Urothelium cell line (cell line): ENCODE measurements around the gene HUS1.
"Not testable (repeated sequence)": the region's sequence is repeated elsewhere in the genome, so short reads cannot be mapped to it uniquely, and the experiment has no call there.

Experiments used
- DNase-seq: peaks from one replicate; pipeline ENCODE4 v3.0.0; 2011; ENCODE audit warnings: low spot score, mixed read lengths
- FAIRE-seq: peaks from 2 replicates; lab custom pipeline; 2011; peaks lifted over from hg19 to GRCh38; lab: Jason Lieb, UNC

Gene HUS1

GRCh38 chr7:47945261-47946015 lies 34.0 kb downstream of the HUS1 start:
- DNase-seq: peak; percentile 64
- no peak for FAIRE-seq

- DNase-seq (no peak), FAIRE-seq (no peak)
Observed at GRCh38 chr7:47944536-47945260, 34.7 kb downstream of the HUS1 start.

- DNase-seq: no peak
- no peak for FAIRE-seq
Observed at GRCh38 chr7:47943676-47944474, 35.5 kb downstream of the HUS1 start.

GRCh38 chr7:47942651-47943050 lies 36.8 kb downstream of the HUS1 start:
- not testable (repeated sequence) for FAIRE-seq, DNase-seq

DNA sequence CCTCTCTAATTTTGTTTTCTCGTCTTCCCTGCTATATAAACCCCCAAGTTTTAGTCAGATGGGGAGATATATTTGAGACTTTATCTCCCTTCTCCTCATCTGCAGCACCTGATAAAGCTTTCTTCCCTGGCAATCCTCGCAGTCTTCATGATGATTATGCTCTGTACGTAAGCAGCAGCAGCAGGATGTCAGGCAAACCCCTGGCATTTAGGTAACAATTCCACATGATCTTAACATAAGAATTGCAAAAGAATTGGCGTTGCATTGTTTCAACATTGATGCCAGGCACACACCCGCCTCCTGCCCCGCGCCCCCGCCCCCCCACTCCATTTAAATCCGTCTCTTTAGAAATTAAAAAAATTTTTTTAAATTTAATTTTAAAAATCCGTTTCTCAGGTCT lies 37.3 kb downstream of the HUS1 start:
- FAIRE-seq: no peak
- DNase-seq: no peak

DNA sequence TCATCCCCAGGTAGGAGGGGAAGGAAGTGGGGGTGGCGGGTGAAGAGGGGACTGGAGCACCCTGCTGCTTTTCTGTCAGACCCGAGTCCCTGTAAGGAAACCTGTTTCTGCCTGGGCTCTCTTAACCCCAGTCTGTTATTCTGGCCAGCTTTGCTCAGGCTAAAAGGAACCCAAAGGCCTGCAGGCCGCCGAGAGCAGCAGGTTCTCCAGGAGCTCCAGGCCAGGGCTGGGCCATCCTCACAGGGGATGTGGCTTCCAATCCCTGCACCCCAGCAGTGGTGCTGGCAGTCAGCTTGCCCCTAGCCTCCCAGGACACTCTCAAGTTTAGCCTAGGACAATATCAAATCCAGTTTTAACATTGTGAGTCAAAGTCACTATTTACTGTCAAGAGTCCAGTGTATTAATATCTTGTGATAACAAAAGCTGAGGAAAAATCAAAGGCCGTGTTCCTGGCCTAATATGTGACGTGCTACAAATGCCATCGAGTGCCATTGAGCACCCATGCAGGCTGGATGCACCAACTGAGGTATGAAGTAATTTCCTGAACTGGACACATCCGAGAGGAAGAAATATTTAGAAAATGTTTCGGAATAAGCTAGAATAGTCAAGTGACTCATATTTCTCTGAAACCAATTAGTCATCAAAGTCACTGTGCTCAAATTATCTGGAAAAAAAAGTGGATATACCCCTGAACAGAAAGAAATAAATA lies 38.1 kb downstream of the HUS1 start:
- DNase-seq: peak; percentile 78
- FAIRE-seq: no peak

- FAIRE-seq (no peak), DNase-seq (no peak)
Observed at GRCh38 chr7:47940088-47941013, 39.1 kb downstream of the HUS1 start.

- FAIRE-seq (no peak), DNase-seq (no peak)
Observed at GRCh38 chr7:47939425-47940036, 39.9 kb downstream of the HUS1 start.

DNA sequence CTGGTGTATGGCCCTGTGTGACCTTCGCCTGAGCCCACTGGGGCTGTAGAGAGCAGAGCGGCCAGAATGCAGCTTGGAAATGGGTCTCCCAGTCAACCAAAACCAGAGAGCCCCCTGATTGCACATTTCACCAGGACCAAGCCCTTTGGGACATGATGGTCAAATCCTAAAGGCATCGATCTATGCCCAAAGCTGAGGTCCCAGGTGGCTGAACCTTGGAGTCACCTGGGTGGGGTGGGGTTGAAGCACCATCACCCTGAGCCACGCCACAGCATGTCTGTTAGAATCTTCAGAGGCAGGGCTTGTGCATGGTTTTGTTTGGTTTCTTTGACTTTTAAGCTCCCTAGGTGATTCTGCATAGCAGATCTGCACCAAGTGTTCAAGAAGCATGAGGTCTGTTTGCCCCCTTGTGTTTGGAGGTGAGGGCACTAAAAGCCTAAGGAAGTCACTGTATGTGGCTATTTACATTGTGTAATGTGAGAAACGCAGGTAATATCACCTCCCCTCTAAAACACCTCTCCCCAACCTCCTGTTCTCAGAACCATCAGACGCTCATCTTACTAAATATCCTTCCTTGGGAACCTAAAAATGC lies 40.7 kb downstream of the HUS1 start:
- FAIRE-seq (no peak), DNase-seq (no peak)

DNA sequence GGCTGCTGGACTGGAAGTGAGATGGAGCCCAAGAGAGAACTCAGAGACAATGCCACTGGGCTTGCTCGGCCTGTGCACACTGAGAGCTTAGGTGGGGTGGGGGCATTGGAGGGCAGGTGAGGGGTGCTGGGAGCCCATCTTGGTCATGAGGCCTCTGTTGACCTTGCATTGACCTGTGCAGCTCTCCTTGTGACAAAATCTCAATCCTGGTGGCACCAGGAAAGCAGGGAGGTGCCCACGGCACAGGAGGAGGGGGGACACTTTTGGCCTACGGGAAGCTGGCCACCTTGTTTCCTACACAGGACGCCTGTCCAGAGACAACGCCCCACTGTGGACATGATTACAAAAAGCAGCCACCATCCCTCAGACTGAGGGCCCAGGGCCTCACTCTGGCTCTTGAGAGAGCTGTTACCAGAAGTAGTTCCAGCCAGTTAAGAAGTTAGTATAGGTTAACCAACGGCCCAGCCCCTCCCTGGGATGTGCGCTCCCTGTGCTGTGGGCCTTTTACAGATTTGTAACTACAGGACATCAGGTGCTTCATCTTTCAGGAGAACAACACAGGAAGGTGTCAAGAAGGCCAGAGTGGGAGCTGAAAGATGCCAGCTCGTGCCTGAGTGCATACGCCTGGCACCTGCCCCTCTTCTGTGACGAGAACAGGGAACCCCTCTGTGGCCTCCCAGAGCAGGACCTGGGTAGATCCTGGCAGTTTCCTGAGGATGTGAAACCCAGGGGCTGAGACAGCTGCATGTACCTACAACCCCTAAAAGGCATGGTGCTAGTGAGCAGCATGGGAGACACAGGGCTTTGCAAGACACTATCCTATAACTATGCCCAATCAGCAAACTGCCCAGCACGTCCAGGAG lies 41.5 kb downstream of the HUS1 start:
- FAIRE-seq (no peak), DNase-seq (no peak)

DNA sequence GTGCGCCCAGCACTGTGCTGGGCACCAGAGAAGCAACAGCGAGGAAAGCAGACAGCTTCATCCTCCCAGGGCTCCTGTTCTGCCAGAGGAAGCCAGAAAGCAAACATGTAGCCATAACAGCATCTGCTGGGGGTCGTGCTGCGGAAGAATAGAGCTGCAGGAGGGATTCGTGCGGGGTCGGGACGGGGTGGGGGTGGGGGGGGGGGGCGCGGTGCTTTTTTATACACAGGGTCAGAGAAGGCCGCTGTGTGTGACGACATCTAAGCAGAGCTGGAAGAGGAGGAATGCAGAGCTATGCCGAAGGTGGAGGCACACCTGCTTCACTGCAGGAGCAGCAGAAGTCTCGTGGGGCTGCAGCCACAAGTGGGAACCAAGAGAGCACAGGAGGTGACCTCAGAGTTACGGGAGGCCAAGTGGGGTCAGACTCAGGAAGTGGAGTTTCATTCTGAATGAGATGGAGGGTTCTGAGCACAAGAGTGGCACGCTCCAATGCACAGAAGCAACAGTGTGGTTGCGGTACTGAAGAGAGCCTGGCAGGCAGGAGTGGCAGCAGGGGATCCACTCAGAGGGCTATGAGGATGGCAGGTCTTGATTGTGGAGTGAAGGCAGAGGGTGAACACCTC lies 42.2 kb downstream of the HUS1 start:
- DNase-seq: no peak
- peak; percentile 53 for FAIRE-seq

DNA sequence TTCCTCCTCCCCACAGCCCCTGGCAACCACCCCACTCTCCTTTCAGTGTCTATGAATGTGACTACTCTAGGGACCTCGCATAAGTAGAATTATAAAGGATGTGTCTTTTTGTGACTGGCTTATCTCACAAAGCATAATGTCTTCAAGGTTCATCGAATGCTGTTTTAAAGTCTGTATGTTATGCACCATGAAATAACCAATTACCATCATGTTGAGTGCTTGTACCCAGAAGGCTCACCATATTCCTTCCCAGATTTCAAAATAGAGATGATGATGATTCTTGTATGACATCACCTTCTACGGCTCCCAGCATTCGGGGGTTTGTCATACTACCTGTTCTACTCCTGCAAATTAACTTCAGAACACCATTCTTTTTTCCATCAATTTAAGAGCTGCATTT lies 43.1 kb downstream of the HUS1 start:
- DNase-seq (no peak), FAIRE-seq (no peak)

DNA sequence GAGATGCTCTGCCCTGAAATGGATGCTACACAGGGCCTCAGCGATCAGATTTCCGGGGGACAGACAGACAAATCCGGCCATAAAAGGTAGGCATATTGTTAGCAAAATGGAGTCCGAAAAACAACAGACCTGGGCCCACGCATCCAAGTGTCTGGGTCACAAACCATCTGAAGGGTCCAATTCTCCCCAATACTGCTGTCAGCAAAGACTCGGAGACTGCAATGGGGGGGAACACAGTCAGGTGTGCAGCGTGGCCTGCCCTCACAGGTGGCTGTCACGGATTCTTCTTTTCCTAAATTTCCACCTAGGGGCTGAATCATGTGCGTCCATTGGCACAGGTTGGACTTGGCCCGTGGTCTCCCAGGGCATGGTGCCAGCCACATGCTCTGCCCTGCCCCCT lies 44.1 kb downstream of the HUS1 start:
- DNase-seq: no peak
- FAIRE-seq: no peak

- DNase-seq (no peak), FAIRE-seq (no peak)
Observed at GRCh38 chr7:47934831-47935230, 44.6 kb downstream of the HUS1 start.

DNA sequence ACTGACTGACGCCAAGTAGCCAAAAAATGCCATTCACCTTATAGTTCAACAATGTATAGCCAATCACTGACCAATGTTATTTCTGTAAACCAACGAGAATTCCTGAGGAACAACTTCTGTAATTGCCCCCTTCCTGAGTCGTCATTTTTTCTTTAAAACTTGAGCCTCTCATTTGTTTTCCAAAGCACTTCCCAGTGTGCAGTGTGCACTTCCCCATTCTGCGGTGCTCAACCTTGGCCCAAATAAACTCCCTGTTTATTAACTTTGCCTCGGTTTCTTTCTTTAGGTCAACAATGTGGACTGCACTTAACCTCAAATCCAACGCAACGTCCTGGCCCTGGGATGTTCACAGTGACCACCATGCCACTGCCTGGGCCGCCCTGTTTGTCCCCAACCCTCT lies 46.2 kb downstream of the HUS1 start:
- peak; percentile 35 for FAIRE-seq

DNA sequence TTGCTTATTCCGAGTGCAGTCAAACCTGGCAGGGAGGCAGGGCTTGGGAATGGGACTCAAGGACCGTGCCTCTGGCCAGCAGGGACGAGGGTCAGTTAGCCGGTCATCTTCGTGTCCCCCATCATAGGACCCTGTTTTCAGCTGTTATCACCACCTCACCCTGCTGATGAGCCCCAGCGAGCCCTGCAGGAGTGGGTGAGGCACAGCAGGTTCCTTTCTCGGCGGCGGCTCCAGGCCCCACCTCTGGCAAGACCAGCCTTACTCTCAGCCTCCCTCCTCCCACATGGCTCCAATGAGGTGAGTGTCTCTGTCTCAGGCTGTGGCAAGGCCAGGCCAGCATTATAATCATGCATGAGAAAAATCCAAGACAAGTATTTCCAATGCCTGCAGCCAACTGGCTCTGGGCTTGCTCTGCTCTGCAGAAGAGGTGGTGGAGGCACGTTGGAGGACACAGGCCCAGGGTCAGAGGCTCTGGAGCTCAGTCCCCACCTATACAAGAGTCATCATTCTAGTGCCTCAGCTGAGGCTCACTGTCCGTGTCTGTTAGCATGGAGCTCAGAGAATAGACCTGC lies 46.9 kb downstream of the HUS1 start:
- no peak for FAIRE-seq
- DNase-seq: no peak

More for the DNA sequence above, 46.2 kb downstream of the HUS1 start:
- DNase-seq: no peak

- DNase-seq (no peak), FAIRE-seq (peak; percentile 32)
Observed at GRCh38 chr7:47932016-47932415, 47.4 kb downstream of the HUS1 start.
